K562 (cell line): Measurements from ENCODE around the gene OR8D2.

ENCODE experiments used
- CREB1 ChIP-seq, 2 experiments: sonication (generic) in 1 of 2; formaldehyde crosslinking in 1 of 2; IDR thresholded peaks; 2 replicates each; pipeline versions ENCODE4 v1.6.1 to v1.8.0; 2012 to 2022; ENCODE audit warnings: inconsistent platforms in 1 of 2, mild to moderate bottlenecking in 1 of 2, missing genetic modification reagents in 1 of 2, moderate library complexity in 1 of 2
- CTCF ChIP-seq, 3 experiments: IDR thresholded peaks in 2 of 3; conservative IDR thresholded peaks in 1 of 3; 2 replicates each; pipeline ENCODE4 v1.5.1; 2011 to 2012; ENCODE audit warnings: low read length in 3 of 3, mild to moderate bottlenecking in 3 of 3, control low read depth in 2 of 3, improper control_type of control experiment in 1 of 3, inconsistent platforms in 1 of 3, low read depth in 1 of 3, mixed read lengths in 1 of 3, moderate library complexity in 1 of 3; ENCODE audit not compliant: insufficient read depth in 2 of 3
- PHF8 ChIP-seq: fragments of 200-600 bp; sonication (generic); IDR thresholded peaks from 2 replicates; pipeline ENCODE4 v1.6.1; 2012; ENCODE audit warnings: mixed run types, mild to moderate bottlenecking, inconsistent platforms, low read length, moderate library complexity, borderline replicate concordance
- POLR2A ChIP-seq: fragments of 450-650 bp; conservative IDR thresholded peaks from 2 replicates; pipeline ENCODE4 v1.6.1; 2016
- USF2 ChIP-seq: sonication (generic); formaldehyde crosslinking; IDR thresholded peaks from 2 replicates; pipeline ENCODE4 v1.5.0; 2020; ENCODE audit warnings: missing genetic modification reagents
- YY1 ChIP-seq, 3 experiments: IDR thresholded peaks; 2 replicates each; pipeline ENCODE4 v1.6.1; 2011; ENCODE audit warnings: low read length in 2 of 3, mild to moderate bottlenecking in 2 of 3, moderate library complexity in 2 of 3, borderline replicate concordance in 1 of 3, control low read depth in 1 of 3, low read depth in 1 of 3; ENCODE audit not compliant: insufficient read depth in 3 of 3, insufficient replicate concordance in 2 of 3, control insufficient read depth in 1 of 3, insufficient read length in 1 of 3; ENCODE audit errors: extremely low read depth in 1 of 3
- ZZZ3 ChIP-seq: fragments of 450-650 bp; IDR thresholded peaks from 2 replicates; pipeline ENCODE4 v1.6.1; 2016; ENCODE audit warnings: antibody characterized with exemption, mild to moderate bottlenecking, moderate library complexity

- TF ChIP-seq ZZZ3 = no peak
- TF ChIP-seq YY1 (IDR thresholded peaks at IDR 0.05; ENCODE audit: borderline replicate concordance in 1 of 3, control insufficient read depth in 1 of 3, extremely low read depth in 1 of 3, insufficient read depth in 3 of 3, insufficient read length in 1 of 3, insufficient replicate concordance in 2 of 3, low read depth in 1 of 3, low read length in 2 of 3) = no peak
- no peak for TF ChIP-seq CTCF (IDR thresholded peaks at IDR 0.05 in 2 of 3, conservative IDR thresholded peaks at IDR 0.05 in 1 of 3; ENCODE audit: insufficient read depth in 2 of 3, low read depth in 1 of 3, low read length in 3 of 3)
- no peak for TF ChIP-seq USF2 (CRISPR knock-in tag)
- no peak for TF ChIP-seq POLR2A
- TF ChIP-seq PHF8 = no peak
- no peak for TF ChIP-seq CREB1 (IDR thresholded peaks at IDR 0.05)
- TF ChIP-seq CREB1 (CRISPR knock-in tag; IDR thresholded peaks at IDR 0.05) = no peak
These were observed 4.9 kb downstream of the OR8D2 start for GRCh38 chr11:124315052-124315451.
